ENCODE results near the gene DNAAF9. TPM values are rescaled to one million over a fixed set of nuclear protein-coding genes. Genes with fewer than 3 reads are reported as not detected.

The DNAAF9 gene
- total RNA-seq, 1 experiment from 2014 or later = 4.6 TPM

- RAD21 ChIA-PET (ENCODE audit: low non-redundant PET in 1 of 2, low total read pairs in 2 of 2, uncharacterized antibody in 2 of 2, unreplicated experiment in 2 of 2) = no interaction called here
- Histone ChIP-seq H3K4me1 (ENCODE audit: control insufficient read depth in 1 of 2, insufficient read depth in 2 of 2, low read length in 2 of 2) (no peaks in the 10 kb centered on the region), H3K4me2 (ENCODE audit: low read length) (no peak overlapping the region), H3K9me2 (ENCODE audit: insufficient read depth) (no peaks in the 10 kb centered on the region), H3K27ac (ENCODE audit: low read depth, low read length) (no peak overlapping the region), H3K36me3 (ENCODE audit: control insufficient read depth in 1 of 2, insufficient read depth in 2 of 2, low read length in 2 of 2) (peaks cover 0 to 19% of the 10 kb centered on the region in 2 experiments; a peak in 2 of 4 replicates), H4K20me1 (ENCODE audit: insufficient read depth) (no peaks in the 10 kb centered on the region), H3K79me2 (ENCODE audit: insufficient read depth, low read length) (no peaks in the 10 kb centered on the region), H3K4me3 (replicated peaks in 1 of 2; ENCODE audit: low read depth in 1 of 2, low read length in 2 of 2) (no peak overlapping the region), H3K9ac (ENCODE audit: low read length) (no peak overlapping the region), H3K27me3 (ENCODE audit: insufficient read depth, low read length) (no peaks in the 10 kb centered on the region), H2AFZ (ENCODE audit: low read depth, low read length, poor library complexity, severe bottlenecking) (no peak overlapping the region), H3K9me3 (ENCODE audit: control insufficient read depth in 1 of 2, insufficient read depth in 1 of 2, low read depth in 1 of 2, low read length in 2 of 2) (no peaks in the 10 kb centered on the region)
- POLR2A ChIA-PET = no interaction called here
- CTCF ChIA-PET = no interaction called here
- intact Hi-C loops (cut with micrococcal nuclease) = no loop called here
- DNase-seq (ENCODE audit: low read depth, low spot score) = no peak
- BruUV-seq (replicated peaks) = no TSS peak
- ATAC-seq = no peak
- TF ChIP-seq CEBPB (IDR thresholded peaks at IDR 0.05; ENCODE audit: low read depth) (no peak), POLR2AphosphoS5 (IDR thresholded peaks at IDR 0.05; ENCODE audit: low read depth, low read length) (no peak), ZFX (IDR thresholded peaks at IDR 0.05) (no peak), FOSL1 (IDR thresholded peaks at IDR 0.05; ENCODE audit: low read depth) (no peak), SRF (IDR thresholded peaks at IDR 0.05; ENCODE audit: low read depth) (no peak), ZBTB33 (IDR thresholded peaks at IDR 0.05; ENCODE audit: extremely low read depth, insufficient replicate concordance, low read length) (no peak), REST (IDR thresholded peaks at IDR 0.05; ENCODE audit: low read depth) (no peak), JUND (IDR thresholded peaks at IDR 0.05) (no peak), TCF7L2 (IDR thresholded peaks at IDR 0.05; ENCODE audit: borderline replicate concordance, extremely low read depth, insufficient read depth, insufficient read length) (no peak), ELF1 (IDR thresholded peaks at IDR 0.05; ENCODE audit: borderline replicate concordance, low read depth) (no peak), SP1 (IDR thresholded peaks at IDR 0.05; ENCODE audit: low read depth) (no peak), CTCF (IDR thresholded peaks at IDR 0.05 in 2 of 3, conservative IDR thresholded peaks at IDR 0.05 in 1 of 3; ENCODE audit: borderline replicate concordance in 1 of 3, insufficient read depth in 1 of 3, low read depth in 2 of 3, low read length in 2 of 3) (no peak), ZNF274 (IDR thresholded peaks at IDR 0.05; ENCODE audit: low read depth, low read length) (no peak), ATF3 (IDR thresholded peaks at IDR 0.05) (no peak), MAX (IDR thresholded peaks at IDR 0.05) (no peak), EGR1 (IDR thresholded peaks at IDR 0.05; ENCODE audit: low read depth) (no peak)
Observed at GRCh38 chr20:3374296-3374695, 33.2 kb downstream of the DNAAF9 start.
